HPDE6-E6E7 (cell line): ENCODE measurements around the gene ATP1B4.

Experiments
- DNase-seq: peaks from one replicate; pipeline ENCODE4 v3.0.0; 2011; ENCODE audit warnings: missing footprints; ENCODE audit errors: extremely low spot score

Gene ATP1B4

GRCh38 chrX:120372667-120373370 is 10.9 kb downstream of the ATP1B4 start:
- no peak for DNase-seq

DNA sequence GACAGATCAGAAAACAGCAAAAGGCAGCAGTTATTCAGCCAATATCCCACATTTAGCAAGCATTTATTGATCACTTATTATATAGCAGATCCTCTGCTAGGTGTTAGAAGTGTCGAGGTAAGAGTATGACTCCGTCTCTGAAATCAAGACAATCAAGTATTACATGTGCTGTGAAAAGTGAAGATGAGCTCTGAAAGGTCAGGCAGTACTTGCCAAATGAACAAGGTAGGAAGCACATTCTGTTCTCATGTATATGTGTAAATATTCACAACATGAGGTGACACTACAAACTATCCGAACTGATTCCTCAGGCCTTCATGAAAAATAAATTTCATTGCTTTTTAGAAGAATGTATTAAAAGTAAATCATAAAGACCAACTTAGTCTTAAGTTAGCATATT is 15.3 kb downstream of the ATP1B4 start:
- DNase-seq: no peak

DNA sequence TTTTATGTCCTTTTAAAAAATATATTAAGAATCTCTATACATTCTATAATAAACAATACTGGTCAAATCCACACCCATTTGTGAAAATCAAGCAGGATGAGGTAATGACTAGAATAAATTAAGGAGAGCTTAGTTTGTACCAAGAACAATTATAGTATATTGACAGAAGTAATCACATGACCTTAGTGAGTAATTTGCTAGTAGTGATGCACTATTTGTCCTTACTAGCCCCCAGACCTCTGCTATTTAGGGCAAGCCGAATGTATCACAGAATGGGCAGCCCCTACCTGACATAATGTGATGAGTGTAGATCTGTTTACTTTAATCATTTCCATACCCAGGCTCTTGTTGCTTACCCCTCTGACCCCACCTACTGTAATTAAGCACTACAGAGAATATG is 15.8 kb downstream of the ATP1B4 start:
- DNase-seq: no peak

DNA sequence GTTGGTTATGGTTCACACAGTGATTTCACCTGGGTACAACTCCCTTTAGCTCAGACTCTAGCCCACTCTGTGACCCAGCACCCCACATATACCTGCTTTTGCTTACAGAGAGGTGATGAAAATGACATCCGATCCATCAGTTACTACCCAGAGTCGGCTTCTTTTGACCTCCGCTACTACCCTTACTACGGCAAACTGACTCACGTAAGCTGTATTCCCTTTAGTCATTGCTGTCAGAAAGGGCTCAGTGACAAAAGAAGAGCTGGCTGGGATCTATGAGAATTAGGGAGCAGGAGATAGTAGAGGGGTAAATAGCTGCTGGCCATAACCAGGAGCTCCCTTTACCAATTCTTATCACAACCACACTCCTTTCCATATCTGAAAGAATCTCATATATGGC is 16.7 kb downstream of the ATP1B4 start:
- no peak for DNase-seq

DNA sequence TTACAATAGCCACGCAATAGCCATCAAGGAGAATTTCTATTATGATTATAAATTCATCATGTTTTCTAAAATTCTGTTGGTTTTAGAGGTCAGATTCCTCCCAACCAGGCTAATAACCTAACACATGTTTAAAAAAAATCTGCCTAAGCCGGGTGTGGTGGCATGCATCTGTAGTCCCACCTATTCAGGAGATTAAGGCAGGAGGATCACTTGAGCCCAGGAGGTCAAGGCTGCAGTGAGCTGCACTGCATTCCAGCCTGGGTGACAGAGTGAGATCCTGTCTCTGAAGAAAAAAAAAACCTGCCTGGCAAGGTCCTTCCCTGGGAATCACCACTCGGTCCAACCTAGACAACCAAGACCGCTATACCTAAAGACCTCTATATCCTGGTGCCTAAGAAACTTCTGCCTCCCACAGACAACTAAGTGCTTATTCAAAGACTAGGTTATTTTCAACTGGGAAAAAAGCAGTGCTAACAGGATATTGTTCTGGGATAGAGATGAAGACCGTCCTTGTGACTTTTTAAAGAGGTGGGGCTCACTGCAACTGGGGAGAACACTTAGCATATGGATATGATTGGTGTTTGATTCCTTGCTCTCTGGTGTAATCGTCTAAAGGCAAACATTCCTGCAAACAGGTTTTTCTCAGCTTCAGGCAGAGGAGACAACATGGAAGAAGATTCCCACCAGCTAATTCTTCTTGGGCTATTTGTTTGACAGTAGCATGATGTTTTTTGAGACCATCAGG is 18.2 kb downstream of the ATP1B4 start:
- DNase-seq: no peak

DNA sequence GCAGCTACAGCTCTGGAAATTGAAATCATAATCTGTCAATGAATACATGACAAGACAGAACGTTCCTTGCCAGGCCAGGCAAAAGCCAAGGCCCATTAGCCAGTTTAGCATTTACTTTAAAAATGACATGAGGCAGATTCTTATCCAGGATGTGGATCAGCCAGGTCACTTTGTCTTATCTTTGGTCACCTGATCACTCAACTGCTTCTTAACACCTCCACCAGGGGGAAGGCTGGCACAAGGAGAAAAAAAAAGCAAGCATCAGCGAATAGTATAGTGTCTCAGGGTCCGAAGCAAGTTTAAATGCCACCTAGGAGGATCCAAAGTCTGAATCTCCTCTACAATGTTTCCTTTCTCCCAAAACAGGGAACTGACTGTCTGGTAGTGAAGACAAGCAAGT is 18.8 kb downstream of the ATP1B4 start:
- DNase-seq: peak; percentile 28

- DNase-seq: no peak
These were observed 39.4 kb downstream of the ATP1B4 start for GRCh38 chrX:120401301-120401700.

- no peak for DNase-seq
These were observed 40.5 kb downstream of the ATP1B4 start for GRCh38 chrX:120402369-120402768.

- DNase-seq: no peak
These were observed 44.7 kb downstream of the ATP1B4 start for GRCh38 chrX:120406638-120407037.

DNA sequence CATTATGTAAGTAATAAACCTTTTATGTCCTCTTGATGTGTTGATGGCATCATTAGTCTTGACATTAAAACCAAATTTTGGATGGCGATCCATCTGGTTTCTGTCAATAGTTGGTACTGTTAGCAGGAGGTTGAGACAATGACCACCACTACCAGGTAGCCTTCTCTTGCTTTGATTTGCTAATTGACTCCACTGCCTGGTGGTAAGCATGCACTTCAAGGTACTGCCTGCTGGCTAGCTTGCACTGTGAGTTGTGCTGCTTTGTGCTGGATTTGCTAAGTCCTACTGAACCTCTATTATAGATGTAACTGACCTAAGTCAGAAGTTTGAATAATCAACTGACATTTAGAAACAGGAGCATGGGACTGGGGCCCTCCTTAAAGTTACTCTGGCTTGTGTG is 46.3 kb downstream of the ATP1B4 start:
- DNase-seq: no peak

DNA sequence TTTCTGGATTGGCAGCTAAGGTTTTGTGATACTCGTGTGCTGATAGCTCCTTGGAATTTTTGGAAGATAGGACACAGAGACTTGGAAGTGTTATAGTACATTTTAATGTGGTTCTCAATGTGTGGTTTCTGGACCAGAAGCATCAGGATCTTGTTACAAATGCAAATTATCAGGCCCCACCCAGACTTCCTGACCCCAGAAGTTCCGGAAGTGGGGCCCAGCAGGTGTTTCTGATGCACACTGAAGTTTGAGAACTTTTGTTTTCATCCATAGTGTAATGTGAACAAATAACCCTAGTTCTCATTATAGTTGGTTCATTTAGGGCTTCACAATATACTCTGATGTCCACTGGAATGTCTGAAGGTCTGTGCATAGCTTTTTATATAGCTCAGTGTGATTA is 57.6 kb downstream of the ATP1B4 start:
- DNase-seq: no peak

GRCh38 chrX:120426599-120426998 is 64.7 kb downstream of the ATP1B4 start:
- DNase-seq: no peak

DNA sequence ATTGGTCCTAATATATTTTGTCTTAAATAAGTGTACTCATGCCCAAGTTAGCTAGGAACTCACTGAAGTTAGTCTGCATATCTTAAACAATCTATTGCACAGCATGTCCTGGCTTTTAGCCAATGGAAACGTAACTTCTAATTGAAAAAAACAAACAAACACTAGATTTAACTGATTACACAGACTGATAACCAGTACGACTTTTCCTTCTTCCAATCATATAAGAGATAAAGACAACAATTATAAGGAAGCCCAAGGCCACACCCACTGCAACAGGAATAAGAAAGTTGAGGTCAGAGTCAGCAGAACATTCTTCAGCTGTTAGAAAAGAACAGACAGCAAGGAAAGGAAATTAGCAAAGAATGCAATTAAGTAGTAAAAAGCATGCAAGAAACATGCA is 66.4 kb downstream of the ATP1B4 start:
- DNase-seq: no peak

- no peak for DNase-seq
These were observed 68.1 kb downstream of the ATP1B4 start for GRCh38 chrX:120429776-120430540.
